Endothelial cell of umbilical vein (primary cell): ENCODE measurements around the gene IFT88.

Source experiments
- CTCF ChIP-seq, 2 donors: IDR thresholded peaks; 1 replicate in 1 of 2; 2 replicates in 1 of 2; pipeline ENCODE4 v1.5.1; 2011; ENCODE audit warnings: low read length in 2 of 2, mild to moderate bottlenecking in 2 of 2, moderate library complexity in 2 of 2, control low read depth in 1 of 2, inconsistent platforms in 1 of 2, low read depth in 1 of 2; ENCODE audit not compliant: insufficient read depth in 1 of 2; ENCODE audit errors: extremely low read depth in 1 of 2
- EZH2 ChIP-seq: IDR thresholded peaks from 2 replicates; pipeline ENCODE4 v1.6.1; 2012; ENCODE audit warnings: borderline replicate concordance, low read depth, mild to moderate bottlenecking, moderate library complexity, low read length, inconsistent platforms; ENCODE audit not compliant: severe bottlenecking
- FOS ChIP-seq: IDR thresholded peaks from 2 replicates; pipeline ENCODE4 v1.6.1; 2011; ENCODE audit warnings: mild to moderate bottlenecking, low read length, moderate library complexity, borderline replicate concordance; ENCODE audit not compliant: insufficient read depth
- GATA2 ChIP-seq: IDR thresholded peaks from 2 replicates; pipeline ENCODE4 v1.7.0; 2011; ENCODE audit warnings: low read depth, mild to moderate bottlenecking, moderate library complexity, mixed read lengths, low read length; ENCODE audit not compliant: insufficient read length, insufficient read depth
- JUN ChIP-seq: IDR thresholded peaks from 2 replicates; pipeline ENCODE4 v1.6.1; 2011; ENCODE audit warnings: borderline replicate concordance, low read depth; ENCODE audit not compliant: insufficient read length, insufficient read depth
- MAX ChIP-seq: IDR thresholded peaks from 2 replicates; pipeline ENCODE4 v1.6.1; 2011; ENCODE audit not compliant: insufficient read depth, insufficient read length
- MYC ChIP-seq: IDR thresholded peaks from one replicate; pipeline ENCODE4 v1.6.1; 2011; ENCODE audit warnings: mild to moderate bottlenecking, low read depth, low read length
- POLR2A ChIP-seq: IDR thresholded peaks from 2 replicates; pipeline ENCODE4 v1.6.1; 2012; ENCODE audit warnings: low read depth, mild to moderate bottlenecking, control low read depth, low read length
- POLR2AphosphoS5 ChIP-seq: IDR thresholded peaks from 2 replicates; pipeline ENCODE4 v1.6.1; 2012; ENCODE audit warnings: low read depth, mild to moderate bottlenecking, control low read depth, low read length, moderate library complexity; ENCODE audit not compliant: insufficient read depth

GRCh38 chr13:20667857-20668437 lies 101.0 kb downstream of the IFT88 start:
- no peak for TF ChIP-seq POLR2A
- TF ChIP-seq CTCF (IDR thresholded peaks at IDR 0.05; ENCODE audit: extremely low read depth in 1 of 2, insufficient read depth in 1 of 2, low read depth in 1 of 2, low read length in 2 of 2), result no peak
- TF ChIP-seq MAX, result no peak
- TF ChIP-seq POLR2AphosphoS5, result no peak
- no peak for TF ChIP-seq JUN
- no peak for TF ChIP-seq MYC
- TF ChIP-seq EZH2, result no peak
- TF ChIP-seq GATA2, result no peak
- TF ChIP-seq FOS, result no peak
